HG03521 (cell line): ENCODE measurements around the gene ABCB11.
A peak's percentile ranks its signal among the peaks of the same experiment; 100 is the strongest.
"Not testable (repeated sequence)": the region's sequence is repeated elsewhere in the genome, so short reads cannot be mapped to it uniquely, and the experiment has no call there.

ENCODE experiments used
- ATAC-seq: cut with Tn5 transposase; IDR thresholded peaks from one replicate; pipeline ENCODE4 v1.9.1; 2021; ENCODE audit warnings: mild to moderate bottlenecking, moderate library complexity; ENCODE audit not compliant: unreplicated experiment

Gene ABCB11

DNA sequence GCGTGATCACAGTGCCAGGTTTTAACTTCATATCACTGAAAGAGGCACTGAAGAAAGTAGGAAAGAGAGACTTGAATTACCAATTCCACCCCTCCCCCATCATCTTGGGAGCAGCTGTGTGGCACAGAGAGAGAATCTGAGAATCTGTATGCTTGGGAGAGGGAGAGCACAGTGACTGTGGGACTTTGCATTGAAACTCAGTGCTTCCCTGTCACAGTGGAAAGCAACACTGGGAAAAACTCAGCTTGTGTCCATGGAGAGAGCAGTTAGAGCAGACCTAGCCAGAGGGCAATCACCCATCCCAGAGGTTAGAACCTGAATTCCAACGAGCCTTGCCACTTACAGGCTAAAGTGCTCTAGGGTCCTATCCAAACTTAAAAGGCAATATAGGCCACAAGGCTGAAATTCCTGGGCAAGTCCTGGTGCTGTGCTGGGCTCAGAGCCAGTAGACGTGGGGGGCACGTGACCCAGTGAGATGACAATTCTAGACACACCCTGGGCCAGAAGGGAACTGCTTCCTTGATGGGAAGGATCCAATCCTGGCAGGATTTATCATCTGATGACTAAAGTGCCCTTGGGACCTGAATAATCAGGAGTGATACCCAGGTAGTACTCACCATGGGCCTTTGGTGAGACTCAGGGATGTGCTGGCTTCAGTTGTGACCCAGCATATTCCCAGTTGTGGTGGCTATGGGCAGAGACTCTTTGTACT is 15.5 kb upstream of the ABCB11 start:
- no peak for ATAC-seq

DNA sequence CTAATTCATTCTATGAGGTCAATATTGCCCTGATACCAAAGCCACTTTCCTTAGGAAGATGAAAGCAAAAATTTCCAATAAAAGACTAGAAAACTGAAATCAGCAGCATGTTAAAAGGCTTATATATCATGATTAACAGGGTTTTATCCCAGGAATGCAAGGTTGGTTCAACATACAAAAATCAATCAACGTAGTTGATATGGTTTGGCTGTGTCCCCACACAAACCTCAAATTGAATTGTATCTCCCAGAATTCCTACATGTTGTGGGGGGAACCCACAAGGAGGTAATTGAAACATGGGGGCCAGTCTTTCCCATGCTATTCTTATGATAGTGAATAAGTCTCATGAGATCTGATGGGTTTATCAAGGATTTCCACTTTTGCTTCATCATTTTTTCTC is 11.7 kb upstream of the ABCB11 start:
- no peak for ATAC-seq

DNA sequence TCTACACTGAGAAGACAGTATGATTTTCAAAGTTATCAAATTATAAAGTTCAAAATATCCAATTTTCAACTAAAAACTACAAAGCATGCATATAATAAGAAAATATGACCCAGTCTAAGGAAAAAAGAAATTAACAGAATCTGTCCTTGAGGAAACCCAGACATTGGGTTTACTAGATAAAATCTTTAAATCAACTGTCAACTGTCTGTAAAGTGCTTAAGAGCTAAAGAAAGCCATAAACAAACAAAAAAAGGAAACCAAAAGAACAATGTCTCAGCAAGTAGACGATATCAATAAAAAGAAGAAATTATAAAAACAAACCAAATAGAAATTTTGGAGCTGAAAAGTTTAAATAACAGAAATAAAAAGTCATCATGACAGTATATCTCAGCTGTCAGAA is 10.5 kb upstream of the ABCB11 start:
- no peak for ATAC-seq

DNA sequence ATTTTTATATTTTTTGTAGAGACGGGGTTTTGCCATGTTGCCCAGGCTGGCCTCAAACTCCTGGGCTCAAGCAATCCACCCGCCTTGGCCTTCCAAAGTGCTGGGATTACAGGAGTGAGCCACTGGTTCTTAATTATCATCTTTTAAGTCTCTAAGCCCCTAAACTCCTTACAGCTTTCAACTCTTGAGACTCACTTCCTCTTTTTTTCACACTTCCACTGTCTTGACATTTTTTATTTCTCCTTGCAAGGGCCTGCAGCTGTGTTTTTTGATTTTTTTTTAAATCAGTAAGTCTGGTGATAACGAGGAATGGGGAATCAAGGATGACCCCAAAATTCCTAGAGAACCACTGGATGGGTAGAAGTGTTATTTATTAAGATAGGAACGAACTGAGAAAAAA is 8.6 kb upstream of the ABCB11 start:
- ATAC-seq = no peak

DNA sequence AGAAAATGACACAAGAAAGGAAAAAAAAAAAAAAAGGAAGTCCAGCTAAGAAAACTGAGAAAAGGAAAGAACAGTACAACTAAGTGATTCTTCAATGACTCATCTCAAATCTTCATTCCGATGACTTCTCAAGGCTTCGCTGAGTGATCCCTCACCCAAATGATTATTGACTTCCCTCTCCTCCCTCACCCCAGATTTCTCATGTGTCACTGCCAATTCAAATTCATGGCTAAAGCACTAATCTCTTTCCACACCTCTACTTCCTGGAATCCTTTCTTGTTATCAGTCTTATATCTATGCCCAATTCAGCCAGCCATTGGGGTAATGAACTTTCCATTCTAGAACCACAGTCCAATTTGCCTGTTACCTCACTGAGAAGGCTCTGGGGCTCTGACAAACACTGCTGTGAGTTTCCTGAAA is 7.2 kb upstream of the ABCB11 start:
- ATAC-seq = no peak

DNA sequence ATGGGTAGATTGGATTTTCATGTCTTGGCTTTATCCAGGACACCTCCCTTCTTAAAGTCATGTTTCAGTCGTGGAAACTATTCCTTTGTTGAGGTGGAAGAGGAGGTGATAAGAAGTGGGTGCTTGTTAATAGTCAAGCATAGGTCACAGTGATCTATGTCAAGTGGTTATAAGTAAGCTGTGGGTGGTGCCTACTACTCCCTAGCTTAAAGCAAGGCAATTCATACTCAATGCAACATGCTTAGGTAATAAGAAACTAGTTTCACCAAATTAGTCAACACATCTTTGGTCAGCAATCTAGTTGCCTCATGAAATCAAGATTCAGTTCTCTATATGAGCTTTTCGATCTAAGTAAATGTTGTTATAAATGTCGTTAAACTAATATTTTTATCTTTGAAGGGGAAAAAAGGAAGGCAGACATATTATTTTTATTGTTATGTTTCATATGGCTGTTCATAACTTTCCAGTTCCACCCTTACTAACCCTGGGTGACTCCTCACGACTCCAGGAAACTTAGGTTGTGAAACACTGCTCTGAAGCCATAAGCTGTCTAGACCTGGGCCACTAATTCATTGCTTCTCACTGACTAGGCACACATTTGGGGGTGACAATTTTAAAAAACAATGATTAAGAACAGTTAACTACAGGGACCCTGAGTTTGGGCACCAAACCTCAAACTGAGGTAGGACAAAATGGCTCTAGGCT is 5.8 kb upstream of the ABCB11 start:
- peak; percentile 41 for ATAC-seq

DNA sequence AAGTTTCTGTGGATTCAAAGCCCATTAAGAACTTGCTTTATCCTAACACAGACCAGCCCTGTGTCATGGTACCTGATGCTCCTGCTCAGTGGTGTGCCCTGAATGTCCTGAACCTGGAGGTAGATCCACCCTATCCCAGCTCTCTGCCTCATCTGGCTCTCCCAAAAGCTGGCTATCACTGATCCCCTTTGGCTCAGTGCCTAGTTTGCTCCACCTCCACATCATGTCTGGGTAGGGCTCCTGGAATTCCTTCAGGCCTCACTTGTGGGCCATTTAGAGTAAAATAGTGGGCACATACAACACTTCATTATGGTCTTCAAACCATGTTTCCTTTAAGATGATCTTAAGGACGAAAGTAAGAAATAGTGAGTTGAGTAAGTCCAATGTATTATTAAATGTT is 4.8 kb upstream of the ABCB11 start:
- no peak for ATAC-seq

DNA sequence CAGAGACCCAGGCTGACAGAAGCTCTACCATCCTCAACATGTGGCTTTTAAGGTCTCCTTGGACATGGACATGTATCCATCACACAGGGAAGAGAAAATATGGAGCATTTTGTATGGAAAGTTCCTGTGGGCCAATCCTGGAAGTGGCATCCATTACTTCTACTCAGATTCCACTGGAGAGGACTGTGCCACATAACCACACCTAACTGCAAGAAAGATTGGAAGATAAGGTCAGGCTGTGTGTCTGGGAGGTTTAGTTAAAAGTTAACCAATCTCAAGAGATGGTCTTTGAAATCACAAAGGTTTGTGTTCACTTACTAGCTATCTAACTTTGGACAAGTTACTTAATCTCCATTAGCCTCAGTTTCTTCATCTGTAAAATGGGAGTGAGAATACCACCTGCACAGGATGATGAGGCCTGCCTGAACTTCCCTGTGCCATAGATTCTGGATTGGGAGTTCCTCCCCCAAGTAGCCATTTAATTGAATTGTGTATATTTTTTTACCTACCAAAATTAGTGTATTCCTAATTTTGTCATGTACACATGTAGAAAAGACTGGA is 3.9 kb upstream of the ABCB11 start:
- ATAC-seq = no peak

DNA sequence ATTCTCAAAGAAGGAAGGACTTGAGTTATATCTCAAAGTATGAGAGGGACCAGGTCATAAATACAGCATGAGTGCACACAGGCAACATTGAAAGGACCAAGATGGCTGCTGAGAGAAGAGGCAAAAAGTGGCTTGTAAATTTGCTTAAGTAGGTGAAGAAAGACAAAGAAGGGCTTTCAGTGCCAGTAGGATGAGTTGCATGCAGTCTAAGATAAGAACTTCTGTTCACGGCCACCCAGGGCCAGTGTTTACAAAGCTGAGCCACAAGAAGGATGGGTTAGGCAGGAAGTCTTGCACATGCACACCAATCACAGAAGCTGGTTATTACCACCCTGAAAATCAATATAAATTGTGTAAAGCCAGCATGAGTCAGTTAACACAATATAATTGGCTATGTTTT is 3.1 kb upstream of the ABCB11 start:
- ATAC-seq = no peak

DNA sequence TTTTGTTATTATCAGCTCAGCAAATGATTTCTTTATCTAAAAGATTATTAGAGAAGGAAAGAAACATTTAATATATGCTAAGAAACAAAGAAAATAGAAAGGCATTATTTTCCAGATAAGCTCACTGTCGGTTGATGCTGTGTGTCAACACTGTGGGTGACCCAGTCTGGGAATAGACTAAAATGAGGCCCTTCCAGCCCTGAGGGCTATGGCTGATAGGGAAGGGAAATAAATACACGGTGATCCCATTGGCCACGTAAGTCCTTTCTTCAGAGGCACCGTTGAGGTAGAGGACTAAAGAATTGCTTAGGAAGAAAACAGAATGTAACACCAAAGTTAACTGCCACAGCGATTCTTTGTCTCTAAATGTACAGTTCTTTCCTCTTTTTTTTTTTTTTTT is 1.8 kb downstream of the ABCB11 start:
- ATAC-seq = no peak

DNA sequence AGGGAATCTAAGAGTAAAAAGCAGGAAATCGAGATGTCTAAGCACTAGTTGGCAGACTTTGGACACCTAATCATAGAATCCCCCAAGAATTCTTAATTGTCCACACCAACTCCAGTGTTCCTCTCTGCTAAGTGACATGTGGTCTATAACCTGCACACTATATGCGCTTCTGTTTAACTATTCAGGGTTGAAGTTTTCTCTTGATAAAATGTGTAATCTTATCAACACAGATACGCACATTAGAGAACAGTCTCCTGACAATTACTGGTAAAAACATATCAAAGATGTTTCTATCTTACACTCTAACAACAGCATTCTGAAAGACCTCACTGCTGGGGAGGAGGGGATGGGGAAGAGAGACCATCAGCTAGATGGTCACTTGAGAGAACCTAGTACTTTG is 3.9 kb downstream of the ABCB11 start:
- no peak for ATAC-seq

DNA sequence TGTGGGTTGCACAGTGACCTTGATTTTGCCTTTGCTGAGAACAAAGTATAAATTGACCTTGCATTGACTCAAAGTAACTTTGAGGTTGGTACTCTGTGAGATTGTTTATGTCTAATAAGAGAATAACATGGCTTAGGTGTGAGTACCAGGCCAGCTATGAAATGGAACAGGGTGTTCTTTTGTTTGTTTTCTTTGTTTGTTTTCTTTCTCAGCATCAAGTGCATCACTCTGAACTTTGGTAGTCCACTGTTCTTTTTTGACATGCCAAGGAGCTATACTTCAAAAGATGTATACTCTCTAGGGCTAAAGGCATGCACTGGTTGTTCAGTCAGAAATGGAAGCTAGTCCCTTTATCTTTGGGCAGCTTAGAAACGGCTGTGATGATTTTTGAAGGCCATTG is 5.1 kb downstream of the ABCB11 start:
- no peak for ATAC-seq

DNA sequence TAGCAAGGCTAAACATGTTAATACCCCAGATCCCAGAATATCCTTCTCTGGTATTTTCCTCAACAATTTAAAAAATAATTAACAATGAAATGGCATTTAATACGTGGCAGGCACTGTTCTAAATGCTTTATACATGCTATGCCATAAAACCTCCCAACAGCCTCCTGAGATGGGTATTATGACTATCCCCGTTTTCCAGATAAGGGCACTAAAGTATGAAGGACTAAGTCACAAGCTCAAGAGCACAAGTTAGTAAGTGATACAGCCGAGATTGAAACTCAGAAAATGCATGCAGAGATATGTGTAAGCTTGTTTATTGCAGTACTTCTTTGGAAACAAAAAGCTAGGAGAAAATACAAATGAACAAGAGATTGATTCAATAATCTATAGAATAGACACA is 8.0 kb downstream of the ABCB11 start:
- no peak for ATAC-seq

DNA sequence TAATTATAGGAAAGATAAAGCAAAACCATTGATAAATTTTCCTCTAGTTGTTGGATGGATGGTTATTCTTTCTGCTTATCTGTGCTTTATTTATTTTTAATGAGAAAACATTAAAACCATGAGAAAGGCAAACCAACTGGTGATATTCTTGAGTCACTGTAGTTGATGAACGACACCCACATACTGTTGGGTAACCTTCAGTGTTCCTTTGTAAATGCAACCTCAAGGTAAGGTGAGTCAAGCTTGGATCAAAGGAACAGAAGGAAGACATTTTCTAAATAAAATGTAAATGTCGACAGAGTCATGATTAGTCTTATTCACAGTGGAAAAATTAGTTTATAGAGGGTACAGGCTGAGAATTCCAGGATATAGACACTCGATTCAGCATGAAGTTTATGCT is 12.7 kb downstream of the ABCB11 start:
- ATAC-seq = no peak

DNA sequence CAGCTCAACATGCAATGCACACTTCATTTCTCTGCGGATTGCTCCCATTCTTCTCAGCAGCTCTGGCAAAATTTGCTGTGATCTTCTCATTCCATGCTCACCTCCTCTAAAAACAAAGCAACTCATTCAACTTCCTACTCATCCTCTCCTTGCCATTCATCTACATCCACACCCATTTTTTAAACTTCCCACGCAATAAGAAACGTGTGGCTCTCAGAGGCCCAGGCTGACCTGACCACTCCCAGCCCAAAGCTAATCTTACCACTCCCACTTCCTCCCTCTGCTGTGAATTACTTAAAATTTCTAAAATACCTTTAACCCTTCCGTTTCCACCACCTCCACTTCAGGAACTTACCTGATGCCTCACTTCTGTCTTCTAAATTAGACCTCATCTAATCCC is 15.2 kb downstream of the ABCB11 start:
- ATAC-seq = no peak

DNA sequence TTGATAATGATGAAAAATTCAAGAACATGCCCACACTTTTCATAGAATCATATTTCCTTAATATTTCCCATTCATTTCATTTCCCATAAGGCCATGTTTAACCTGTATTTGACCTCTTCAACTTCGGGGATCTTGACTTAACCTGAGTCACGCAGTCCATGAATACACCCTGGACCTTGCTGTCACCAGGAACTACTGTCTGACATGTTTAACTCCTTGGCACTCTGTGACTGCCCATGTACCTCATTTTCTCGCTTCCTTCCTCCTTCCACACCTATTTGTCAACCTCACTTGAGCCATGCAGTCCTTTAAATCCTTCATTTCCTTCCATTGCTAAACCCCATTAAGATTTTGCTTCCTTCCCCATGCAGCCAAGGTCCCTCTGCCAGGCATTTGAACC is 16.3 kb downstream of the ABCB11 start:
- no peak for ATAC-seq

DNA sequence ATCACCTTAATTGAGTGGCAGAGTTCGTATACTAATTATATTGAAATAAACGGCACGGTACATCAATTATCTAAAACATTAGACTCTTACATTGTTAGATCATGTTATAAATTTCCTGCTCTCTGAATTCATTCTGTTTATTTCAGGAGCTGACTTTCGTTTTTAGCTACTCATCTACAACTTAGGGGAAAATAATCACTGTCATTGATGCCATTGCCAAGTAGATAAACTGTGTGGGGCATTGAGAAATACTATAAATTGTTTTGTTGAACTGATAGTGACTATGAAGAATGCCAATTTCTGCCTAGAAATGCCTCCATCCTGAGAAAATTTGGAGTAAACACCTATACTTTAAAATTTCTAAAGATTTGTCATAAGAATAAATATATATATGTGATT is 17.5 kb downstream of the ABCB11 start:
- ATAC-seq = no peak

DNA sequence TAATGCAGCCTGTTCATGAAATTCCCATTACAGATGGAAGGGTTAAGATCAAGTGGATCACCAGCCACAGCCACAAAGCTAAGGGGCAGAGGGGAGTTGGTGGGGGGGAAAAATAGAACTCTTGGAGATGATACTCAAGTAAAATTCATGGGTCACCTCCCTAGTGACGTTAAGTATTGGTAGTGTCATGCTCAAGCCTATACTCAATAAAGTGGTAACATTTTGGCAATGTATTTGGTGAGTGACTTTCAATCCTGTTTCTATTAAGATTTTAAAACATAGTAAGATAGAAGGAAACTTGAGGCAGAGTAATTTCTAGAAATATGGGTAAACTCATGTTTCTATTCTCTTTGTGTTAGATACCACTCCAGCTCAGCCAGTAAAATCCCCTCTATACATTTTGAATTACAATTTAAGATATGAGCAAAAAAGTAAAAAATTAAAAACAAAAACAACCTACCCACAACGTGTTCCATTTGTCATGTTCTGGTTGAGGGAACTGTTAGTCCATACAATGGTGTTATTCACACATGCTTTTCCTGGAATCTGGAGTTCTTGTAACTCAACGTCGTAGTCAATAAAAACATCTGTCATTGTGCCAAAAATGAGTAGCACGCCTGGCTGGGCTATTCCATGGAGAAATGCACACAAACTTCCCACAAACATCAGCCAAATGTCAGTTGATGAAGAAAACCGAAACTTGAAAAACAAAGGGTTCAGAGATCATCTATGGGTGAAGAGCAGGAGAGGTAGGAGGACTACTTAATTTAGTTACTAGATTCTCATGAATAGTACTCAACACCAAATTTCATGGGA is 18.1 kb downstream of the ABCB11 start:
- ATAC-seq = no peak

DNA sequence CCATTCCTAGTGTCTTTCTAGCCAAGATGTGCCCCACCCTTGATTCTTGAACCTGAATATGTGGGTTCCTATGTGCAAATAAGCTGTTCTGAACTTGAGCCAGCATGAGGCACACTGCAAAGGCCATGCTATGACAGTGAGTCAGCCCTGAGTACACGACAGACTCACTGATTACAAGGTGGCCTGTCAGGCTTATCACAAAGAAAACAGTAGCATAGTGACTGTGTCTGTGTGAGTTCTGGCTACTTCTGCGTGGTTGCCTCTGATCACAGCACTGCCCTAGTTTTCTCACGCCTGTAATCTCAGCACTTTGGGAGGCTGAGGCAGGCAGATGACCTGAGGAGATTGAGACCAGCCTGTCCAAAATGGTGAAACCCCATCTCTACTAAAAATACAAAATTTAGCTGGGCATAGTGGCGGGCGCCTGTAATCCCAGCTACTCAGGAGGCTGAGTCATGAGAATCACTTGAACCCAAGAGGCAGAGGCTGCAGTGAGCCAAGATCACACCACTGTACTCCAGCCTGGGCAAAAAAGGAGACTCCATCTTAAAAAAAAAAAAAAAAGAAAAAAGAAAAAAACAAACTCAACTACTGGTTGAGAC is 18.8 kb downstream of the ABCB11 start:
- not testable (repeated sequence) for ATAC-seq

DNA sequence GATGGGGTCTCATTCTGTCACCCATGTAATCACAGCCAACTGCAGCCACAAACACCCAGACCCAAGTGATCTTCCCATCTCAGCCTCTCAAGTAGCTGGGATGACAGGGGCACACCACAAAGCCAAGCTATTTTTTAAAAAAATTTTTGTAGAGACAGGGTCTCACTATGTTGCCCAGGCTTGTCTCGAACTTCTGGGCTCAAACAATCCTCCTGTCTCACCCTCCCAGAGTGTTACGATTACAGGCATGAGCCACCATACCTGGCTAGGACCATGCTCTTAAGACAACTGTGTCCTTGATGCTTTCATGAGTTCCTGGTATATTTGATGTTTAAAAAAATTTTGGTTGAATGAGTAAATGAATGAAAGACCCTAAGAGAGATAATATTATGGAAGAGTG is 19.4 kb downstream of the ABCB11 start:
- no peak for ATAC-seq
